Astrocyte of the hippocampus (primary cell): ENCODE data around the gene RAPH1.
"Not testable (repeated sequence)": the region's sequence is repeated elsewhere in the genome, so short reads cannot be mapped to it uniquely, and the experiment has no call there.

Experiments
- DNase-seq: peaks from one replicate; pipeline ENCODE4 v3.0.0; 2011; ENCODE audit warnings: low read depth, low spot score

The RAPH1 gene

DNA sequence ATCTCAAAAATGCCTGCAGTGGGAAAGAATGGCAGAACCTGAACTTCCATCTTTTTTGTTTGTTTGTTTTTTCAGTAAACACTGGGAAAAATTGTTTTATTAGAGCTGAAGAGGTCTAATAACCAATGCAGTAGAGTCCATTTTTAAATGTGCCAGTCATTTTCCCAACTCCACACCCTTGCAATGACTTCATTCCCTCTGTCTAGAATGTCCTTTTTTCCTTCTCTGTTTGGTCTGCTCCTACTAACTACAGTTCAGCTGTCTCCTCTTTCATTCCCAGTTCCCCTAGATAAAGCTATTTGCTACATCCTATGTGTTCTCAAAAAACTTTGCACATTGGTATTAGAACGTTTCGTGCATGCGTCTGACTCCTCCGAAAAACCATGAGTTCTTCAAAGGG lies 9.3 kb upstream of the RAPH1 start:
- DNase-seq = no peak

DNA sequence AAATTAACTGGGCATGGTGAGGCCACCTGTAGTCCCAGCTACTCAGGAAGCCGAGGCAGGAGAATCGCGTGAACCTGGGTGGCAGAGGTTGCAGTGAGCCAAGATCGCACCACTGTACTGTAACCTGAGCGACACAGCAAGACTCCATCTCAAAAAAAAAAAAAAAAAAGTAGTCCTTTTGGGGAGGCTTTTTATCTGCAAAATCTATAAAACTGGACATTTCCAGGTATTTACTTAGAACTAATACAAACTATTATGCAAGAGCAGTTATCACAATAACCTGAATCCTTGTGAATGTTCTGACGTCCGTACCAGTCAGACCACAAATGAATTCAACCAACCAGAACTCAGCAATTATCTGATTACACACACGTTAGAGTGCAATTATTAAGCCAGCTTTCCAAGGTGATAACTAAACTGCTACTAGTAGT lies 8.8 kb upstream of the RAPH1 start:
- no peak for DNase-seq

DNA sequence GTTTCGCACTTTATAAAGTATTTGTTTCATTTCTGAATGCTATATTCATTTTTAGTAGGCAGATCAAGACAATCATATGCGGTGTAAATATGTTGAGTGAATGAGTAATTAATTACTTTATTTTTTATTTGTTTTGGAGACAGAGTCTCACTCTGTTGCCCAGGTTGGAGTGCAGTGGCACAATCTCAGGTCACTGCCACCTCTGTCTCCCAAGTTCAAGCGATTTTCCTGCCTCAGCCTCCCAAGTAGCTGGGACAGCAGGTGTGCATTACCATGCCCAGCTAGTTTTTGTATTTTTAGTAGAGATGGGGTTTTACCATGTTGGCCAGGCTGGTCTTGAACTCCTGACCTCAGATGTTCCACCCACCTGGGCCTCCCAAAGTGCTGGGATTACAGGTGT lies 5.5 kb upstream of the RAPH1 start:
- DNase-seq = not testable (repeated sequence)

DNA sequence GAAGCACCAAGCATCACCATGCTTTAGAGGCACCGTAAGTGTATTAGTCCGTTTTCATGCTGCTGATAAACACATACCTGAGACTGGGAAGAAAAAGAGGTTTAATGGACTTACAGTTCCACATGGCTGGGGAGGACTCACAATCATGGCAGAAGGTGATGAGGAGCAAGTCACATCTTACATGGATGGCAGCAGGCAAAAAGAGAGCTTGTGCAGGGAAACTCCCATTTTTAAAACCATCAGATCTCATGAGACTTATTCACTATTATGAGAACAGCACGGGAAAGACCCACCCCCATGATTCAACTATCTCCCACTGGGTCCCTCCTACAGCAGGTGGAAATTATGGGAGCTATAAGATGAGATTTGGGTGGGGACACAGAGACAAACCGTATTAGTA lies 3.1 kb upstream of the RAPH1 start:
- not testable (repeated sequence) for DNase-seq

DNA sequence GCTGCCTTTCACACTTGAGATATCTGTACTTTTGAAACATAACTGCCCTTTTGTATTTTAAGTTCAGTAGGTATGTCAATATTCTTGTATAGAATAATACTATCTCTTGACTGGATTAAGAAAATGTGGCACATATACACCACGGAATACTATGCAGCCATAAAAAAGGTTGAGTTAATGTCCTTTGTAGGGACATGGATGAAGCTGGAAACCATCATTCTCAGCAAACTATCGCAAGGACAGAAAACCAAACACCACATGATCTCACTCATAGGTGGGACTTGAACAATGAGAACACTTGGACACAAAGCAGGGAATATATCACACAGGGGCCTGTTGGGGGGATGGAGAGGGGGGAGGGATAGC lies 1.5 kb upstream of the RAPH1 start:
- DNase-seq = not testable (repeated sequence)

DNA sequence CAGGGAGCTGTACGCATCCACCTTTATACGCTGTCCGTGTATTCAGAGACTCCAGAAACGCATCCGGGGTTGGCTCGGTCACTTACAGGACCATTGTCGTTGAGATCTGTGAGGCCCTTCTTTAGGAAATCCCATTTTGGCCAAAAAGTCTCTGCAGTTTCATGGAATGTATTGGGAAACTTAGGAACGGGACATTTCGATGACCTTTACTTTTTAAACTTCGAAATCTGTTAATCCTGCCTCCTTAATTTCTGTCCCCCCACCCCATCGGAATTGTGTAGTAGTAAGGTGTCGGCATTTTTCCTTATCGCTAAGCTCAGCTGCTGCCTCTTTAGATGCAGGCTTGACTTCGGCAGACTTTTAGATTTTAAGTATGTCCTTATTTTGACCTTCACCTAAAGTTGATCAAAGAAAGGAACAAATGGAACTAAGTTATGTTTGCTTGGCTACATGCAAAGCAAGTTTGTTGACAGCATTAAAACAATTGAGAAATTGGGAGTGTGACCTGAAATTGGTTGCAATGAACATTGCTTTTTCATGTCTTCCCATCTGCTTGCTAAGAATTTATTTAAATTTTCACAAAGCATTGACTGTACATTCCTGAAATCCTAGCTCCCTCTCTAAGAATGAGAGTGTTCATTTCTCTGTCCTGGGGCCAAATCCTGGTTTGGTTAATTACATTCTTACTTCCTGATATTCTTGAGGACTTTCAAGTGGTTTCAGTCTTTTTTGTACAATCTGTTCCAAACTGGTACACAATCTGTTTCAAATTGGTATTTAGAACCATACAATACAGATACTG lies 884 bp upstream of the RAPH1 start:
- DNase-seq = peak; percentile 77

DNA sequence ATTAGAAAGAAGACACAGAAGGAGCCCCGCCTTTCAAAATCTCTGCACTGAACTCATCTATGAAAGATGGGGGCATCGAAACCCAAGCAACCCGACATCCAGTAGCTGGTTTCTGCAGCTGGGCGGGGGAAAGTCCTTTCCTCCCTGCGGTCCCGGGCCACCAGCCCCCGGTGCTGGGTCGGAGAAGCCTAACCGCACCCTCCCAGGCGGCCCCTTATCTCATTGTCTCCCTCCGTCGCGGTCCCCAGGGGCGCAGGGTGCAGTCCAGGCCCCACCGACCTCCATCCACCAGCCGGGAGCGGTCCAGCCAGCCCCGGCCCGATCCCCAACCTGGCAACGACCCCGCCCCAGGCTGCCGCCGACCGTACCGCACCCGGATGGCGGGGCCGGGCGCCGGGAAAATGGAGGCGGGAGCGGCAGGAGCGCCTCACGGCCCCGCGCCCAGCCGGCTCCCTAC lies 452 bp downstream of the RAPH1 start:
- no peak for DNase-seq

DNA sequence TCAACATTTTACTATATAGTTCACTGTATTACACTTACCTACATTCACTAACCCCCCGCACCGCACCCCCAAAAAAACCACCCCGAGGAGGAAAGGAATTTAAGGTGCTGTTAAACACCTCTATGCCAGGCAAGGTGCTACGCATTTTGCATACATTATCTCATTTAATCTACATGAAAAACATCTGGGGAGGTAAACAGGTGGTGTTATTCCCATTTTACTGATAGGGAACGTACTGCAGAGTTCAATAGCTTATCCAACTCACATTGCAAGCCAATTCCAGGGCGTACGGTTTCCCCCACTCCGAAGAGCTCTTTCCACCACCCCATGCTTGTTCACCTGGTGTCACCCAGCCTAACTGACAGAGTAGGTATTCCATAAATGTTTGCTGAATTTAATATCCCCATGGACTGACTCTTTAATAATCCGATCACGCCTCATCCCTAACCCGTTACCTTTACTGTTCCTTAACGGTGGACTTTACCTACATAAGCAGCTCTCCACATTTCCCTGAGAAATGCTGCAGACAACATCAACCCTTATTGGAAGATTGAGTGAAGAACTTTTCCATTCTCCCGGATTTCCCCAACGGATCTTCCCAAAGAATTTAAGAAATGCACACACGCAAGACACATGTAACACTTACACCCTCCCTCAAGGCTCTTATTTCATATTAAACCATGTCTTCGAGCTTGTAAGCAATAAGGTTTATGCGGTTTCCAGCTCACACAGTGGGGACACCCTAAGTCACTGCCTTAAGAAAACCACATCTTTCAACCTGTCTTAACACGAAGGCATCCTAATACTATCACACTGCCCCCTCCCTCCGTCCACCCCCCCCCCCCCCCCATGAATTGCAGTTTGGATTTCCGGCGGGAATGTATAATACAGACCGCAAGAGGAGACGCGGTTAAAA lies 1.2 kb downstream of the RAPH1 start:
- DNase-seq = peak; percentile 65

DNA sequence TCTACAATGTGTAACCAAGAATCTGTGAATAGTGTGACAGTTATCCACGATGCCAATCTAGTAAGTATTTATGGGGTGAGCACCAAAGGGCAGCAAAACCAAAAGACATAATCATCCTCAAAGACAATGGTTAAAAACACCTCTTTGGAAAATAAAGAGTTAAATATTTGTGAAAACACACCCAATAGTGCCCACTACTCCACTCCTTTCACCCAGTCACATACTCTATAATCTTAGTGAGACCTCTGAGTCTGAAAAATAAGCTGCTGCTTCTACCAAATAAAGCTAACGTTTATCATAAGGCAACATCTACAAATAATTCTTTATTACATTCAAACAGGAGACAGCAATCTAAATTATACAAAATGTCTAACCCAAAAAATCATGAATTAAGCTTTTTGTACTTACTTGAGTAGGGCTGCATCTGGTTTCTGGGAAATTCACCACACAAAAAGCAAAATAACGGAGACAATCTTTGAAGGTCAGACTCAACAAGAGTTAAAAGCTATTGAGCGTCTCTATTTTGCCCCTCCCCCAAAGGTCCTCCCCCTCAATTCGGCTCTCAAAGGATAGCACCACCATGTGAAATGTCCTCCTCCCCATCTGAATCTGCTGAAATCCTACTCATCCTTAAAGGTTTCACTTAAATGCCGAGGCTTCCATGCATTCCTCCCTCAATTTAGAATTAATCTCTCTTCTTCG lies 2.0 kb downstream of the RAPH1 start:
- DNase-seq = peak; percentile 60

DNA sequence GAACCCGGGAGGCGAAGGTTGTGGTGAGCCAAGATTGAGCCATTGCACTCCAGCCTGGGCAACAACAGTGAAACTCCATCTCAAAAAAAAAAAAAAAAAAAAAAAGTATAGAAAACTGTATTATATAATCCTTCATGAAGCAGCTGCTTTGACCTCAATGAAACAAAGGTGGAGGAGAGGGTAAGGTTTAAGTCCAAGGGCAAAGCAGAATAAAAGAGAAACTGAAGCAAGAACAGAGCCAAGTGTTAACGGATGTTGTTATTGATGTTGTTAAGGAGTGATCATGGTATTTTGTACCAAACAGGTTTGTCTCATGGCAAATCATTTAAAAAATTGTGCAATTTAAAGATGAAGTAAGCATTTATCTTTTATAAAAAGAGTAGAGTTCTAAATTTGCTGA lies 7.4 kb downstream of the RAPH1 start:
- DNase-seq = no peak

DNA sequence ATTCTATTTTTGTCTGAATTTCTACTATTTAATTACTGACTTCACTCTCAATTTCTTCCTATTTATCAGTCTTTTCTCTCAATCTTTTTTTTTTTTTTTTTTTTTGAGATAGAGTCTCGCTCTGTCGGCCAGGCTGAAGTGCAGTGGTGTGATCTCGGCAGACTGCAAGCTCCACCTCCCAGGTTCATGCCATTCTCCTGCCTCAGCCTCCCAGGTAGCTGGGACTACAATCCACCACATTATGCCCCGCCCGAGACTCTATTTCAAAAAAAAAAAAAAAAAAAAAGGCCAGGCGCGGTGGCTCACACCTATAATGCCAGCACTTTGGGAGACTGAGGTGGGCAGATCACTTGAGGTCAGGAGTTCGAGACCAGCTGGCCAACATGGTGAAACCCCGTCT lies 21.8 kb downstream of the RAPH1 start:
- DNase-seq = not testable (repeated sequence)

DNA sequence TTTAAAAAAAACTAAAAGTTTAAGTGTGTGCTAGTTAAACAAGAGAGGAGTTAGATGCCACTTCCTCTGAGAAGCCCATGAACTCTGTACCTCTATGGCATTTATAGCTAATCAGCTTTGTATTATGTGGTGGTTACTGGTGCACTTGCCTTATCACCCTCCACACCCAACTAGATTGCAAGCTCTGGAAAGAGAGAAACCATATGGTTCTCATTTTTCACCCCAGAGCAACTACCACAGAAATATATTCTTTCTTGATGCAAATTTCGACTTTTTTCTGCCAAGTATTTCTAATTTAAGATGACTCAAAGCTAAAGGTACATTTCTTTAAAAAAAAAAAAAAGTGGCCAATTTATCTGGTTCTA lies 24.2 kb downstream of the RAPH1 start:
- no peak for DNase-seq

DNA sequence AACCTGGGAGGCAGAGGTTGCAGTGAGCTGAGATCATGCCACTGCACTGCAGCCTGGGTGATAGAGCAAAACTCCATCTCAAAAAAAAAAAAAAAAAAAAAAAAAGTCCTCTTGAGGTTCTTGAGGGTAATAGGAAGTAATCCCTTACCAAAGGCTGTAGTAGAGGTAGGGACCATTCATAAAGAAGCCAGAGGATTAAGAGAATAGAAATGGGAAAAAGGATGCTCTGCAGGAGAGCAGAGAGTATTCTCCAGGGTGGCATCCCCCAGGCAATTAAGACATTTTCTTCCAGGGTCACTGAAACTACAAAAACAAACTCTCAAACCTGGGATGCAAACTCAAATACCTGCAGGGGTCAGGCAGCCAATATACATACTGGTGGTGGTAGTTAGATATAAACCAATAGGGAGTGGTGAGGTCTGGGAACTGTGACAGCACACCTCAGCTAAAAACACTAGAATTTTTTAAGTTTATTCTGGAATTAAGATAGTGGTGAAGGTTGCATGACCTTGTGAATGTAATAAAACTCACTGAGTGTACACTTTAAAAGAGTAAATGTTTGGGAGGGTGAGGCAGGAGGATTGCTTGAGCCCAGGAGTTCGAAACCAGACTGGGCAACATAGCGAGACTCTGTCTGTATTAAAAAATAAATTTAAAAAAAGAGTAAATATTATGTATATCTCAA lies 24.7 kb downstream of the RAPH1 start:
- DNase-seq = no peak

DNA sequence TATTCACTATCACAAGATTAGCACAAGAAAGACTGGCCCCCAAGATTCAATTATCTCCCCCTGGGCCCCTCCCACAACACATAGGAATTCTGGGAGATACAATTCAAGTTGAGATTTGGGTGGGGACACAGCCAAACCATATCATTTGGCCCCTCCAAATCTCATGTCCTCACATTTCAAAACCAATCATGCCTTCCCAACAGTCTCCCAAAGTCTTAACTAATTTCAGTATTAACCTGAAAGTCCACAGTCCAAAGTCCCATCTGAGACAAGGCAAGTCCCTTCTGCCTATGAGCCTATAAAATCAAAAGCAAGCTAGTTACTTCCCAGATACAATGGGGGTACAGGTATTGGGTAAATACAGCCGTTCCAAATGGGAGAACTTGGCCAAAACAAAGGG lies 31.6 kb downstream of the RAPH1 start:
- not testable (repeated sequence) for DNase-seq

DNA sequence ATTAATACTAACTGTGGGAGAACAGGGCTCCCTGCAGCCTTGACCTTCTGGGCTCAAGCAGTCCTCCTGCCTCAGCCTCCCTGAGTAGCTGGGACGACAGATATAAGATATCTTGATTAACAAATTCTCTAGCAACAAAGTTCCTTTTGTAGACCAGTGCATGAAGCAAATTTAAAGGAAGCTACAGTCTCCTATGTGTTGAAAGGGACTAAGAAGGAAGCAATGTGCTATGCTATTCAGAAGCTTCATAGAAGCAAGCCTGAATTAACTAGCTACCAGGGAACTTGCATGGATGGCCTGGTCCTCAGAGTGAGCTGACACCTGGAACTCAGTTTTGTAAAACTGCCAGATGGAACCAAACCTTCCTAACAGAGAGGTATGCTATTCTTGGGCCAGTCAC lies 33.2 kb downstream of the RAPH1 start:
- no peak for DNase-seq

DNA sequence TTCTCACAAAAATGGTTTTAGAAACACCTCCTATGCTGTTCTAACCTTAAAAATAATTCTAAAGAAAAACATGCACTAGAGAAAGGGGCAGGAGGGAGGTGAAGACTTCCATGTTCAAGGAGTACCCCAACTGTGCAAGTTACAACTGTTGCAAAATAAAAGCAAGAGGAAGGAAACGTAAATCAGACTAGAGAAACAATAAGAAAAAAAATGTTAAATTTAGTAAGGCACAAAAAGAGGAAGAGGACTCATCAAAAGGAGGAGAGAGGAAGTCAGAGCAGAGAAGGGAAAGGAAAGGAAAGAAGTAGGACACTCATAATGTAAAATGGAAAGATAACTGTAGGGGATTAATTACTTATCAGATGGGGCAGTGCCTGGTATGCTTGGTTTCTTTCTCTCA lies 34.1 kb downstream of the RAPH1 start:
- no peak for DNase-seq

DNA sequence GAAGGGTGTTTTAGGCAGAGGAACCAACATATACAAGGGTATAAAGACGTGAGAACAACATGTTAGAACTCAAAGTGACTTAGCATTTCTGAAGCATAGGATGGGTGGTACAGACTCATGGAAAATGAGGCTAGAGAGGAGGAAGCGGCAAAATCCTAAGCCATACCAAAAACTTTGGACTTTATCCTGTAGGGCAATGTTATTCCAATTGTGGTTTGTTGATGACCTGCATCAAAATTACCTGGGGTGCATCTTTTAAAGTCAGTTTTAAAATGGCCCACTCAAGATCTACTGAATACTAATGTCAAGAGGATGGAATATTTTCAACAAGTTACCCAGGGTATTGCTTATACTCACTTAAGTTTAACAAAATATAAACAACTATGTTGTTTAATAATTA lies 34.8 kb downstream of the RAPH1 start:
- no peak for DNase-seq

DNA sequence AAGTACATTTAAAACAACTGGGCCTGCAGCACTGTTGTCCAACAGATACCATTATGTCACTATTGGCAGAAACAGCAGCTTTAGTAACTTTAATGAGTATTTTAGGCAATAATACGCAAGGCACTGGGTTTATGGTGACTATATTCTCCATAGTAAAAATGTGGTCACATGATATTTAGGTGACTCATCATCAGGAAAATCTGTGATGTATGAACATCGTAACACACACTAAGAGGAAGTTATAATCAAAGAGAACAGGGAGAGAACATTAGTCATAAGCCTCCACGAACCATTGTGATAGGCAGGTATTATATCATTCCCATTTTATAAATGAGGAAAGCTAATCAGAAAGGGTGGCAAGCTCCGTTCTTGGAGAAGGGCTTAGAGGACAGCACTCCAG lies 36.9 kb downstream of the RAPH1 start:
- DNase-seq = peak; percentile 62

DNA sequence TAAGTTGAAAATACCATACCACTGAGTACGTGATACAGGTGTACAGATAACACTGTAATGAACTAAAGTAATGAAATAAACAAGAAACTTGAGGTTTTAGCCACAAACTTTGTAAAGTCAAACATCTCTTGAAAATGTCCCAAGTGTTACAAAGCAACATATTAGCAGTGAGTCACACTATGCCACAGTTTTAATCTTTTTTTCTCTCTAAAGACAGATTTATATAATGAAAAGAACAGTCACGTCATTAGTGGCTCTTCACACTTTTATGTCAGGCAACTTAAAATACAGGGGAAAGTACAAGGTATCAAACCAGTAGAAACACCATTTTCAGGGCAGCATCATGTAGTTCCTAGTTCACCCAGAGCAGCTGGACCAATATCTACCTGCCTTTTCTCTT lies 42.1 kb downstream of the RAPH1 start:
- peak; percentile 42 for DNase-seq

DNA sequence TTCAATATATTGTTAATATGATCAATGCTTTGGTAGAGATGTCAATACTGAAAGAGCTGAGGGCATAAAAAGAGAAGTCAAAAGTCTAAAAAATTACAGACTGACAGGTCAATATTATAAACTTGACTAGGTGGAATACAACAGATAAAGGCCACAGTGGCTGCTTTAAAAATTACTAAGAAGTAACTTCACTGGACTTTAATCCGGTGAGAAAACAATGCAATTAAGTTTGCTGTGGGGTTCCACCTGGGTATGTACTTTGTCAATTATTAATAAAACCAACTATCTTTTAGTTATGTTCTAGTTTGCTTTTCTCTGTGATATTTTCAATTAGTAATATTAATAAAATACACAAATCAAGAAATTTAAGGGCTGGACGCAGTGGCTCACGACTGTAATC lies 44.7 kb downstream of the RAPH1 start:
- DNase-seq = no peak

DNA sequence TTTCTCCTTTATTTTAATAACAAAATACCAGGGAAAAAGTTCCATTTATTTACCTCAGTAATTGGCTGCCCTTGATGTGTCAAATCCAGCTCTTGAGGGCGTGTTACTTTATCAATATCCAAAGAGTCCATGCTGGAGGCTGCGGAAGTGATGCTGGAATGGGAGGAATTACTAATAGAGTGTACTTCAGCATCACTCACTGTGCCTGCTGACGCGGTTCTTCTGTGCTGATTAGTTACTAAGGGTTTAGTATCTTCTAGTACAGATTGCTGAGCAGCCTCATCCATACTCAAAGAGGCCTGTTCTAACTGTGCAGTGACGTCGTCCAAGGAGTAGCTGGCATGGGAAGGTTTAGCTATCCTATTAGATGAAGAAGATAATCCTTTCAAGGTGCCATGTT lies 45.6 kb downstream of the RAPH1 start:
- no peak for DNase-seq
